Stimulated activated CD4-positive, alpha-beta T cell treated with anti-CD3 and anti-CD28 coated beads, Interleukin-12 subunit alpha, Interleukin-12 subunit beta, amount 100 ng/mL, for 48 hours (primary cell): ENCODE results near the gene TNIK.
"Not testable (repeated sequence)": the region's sequence is repeated elsewhere in the genome, so short reads cannot be mapped to it uniquely, and the experiment has no call there.

ENCODE experiments used
- DNase-seq, 3 donors: peaks; one replicate each; pipeline ENCODE4 v3.0.0-alpha.2; 2020; ENCODE audit warnings: low read depth in 2 of 3, low spot score in 1 of 3

Gene TNIK

DNA sequence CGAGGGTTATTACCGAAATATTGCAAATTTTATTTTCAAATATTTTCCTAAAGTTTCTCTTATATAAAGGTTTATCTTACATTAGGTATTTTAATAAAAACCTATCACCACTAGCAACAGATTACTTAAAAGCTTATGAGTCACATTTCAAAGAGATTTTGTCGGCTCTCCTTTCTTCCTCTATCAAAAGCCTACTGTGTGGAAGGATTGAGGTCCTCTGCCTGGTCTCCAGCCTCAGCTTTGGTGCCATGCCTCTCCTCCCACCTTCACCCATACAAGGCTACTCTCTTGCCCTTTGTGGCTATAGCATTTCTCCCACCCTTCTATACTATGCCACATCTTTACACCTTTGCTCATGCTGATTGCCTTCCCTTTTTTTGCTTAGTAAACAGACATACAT lies 199.3 kb downstream of the TNIK start:
- DNase-seq = no peak

DNA sequence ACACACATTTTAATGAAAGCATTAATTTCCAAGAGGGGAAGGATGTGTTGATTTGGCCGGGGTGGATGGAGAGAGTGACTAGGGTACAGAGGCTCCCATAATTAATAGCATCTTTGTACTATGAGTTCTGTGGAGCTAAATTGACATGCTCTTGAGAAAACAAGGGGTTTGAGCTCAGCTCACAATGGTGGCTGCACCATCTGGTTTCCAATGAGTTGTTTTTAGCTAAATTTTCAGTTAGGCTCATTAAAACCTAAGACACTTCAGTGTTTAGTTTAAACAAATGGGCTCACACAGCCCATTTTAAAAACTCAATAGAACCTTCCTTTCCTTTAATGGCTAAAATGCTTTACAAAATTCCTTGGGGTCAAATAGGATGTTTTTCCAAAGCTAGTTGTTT lies 199.7 kb downstream of the TNIK start:
- no peak for DNase-seq

DNA sequence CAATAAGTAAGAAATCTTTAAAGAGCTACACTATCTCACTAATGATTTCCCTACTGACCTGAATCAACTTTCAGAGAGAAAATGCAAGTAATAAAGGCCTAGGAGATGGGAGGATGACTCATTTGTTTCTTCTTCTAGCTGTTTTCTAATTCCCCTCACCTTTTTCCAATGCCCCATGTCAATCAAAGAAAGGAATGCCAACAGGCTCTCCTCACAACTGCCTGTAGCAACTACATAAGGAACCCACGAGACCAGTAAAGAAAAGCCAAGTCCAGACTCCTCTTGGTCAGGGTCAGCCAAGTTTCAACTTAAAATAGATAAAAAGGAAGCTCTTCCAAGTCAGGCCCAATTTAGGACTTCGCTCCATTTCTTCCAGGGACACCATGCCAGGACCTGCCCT lies 201.9 kb downstream of the TNIK start:
- no peak for DNase-seq

DNA sequence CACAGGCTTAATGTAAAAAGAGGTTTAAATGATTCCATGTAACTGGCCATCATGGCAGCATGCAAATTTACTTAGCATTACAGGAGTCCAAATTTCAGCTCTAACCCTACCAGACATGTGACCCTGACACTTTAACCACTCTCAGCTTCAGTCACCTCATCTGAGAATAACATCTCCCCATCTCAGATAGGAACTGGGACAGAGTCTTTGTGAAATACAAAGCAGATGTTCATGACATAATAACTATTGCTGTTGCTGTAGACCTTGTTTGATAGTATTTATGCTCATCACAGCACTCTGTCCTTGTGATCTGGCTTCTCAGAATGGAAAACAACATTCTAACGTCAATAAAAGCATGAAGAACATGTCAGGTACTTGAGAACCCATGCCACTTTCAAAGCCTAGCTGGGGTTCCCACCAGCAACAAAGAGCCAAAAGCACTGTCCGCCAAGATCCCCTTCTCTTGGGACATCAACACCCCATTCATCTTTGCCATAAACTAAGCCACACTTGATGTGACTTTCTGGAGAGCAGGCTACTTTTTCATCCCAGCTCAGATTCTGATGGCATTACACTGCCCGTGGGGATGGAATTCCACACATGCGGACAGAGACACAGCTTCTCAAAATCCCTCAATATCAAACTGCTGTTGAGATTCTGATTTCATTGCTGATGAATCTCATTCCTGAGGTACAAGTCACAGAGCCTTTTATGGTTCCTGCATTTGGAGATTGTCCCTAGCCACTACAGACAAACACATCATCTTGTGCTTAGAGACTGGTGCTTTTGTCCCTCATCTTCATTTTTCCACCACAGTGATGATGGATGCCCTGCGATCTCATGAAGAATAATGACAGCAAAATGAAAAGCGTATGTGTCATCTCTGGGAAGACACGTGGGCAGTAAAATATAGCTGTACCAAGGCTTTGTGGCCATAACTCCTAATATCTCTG lies 202.7 kb downstream of the TNIK start:
- DNase-seq = no peak

DNA sequence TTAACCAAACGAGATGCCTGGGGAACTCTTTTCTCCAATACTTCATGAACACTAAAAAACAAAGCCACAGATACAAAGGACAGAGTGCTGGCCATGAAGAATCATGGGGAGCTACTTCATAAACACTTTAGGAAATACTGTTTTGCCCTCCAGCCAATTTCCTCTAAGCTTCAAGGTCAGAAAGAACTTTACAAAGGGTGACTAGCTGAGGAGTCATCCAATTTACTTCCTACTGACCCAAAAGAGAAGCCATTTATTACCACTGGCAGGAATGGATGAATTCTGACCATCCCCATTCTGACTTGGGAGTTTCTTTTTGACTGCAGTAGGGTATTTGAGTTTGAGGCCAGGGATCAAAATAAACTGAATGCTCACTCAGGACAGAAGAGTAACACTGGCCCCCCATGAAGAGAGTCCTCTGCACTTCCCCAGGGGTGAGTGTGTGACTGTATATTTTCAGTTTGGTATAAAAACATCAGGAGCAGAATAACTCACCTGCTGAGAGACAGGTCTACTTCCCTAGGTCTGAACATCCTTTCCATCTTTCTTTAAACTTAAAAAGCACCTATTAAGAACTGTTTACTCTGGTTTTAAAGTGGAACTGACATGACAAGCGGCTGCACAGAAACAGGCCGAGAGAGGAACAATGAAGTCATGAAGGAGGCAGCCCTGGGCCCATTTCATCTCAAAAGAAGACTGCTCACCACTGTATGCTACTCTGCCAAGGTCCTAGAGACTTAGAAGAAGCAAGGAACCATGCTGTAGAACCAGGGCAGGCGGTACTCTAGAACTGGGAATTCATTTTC lies 203.6 kb downstream of the TNIK start:
- DNase-seq = no peak

DNA sequence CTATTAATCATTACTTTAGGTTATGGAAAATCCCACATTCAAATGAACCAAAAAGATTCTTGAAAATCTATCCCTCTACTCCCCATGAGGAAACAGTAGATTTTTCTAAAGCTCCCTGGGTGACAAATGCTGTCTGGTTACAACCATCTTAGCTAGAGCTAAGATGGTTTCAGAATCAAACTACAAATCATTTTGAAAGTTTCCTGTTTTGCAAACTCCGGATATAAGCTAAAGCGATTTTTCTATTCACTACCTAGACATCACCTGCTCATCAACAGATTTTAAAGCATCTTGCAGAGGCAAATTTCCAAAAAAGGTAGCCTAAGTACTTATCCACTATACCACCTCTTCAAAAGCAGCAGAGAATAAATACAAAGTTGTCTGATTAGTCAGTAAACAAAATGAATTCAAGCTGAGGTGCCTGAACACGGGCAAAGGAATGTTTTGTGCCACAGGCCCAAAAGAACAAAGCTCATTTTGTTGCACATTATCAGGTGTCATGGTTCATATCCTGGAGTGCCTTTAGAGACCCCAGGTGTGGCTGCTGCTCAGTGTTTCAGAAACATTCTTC lies 204.9 kb downstream of the TNIK start:
- DNase-seq = no peak

DNA sequence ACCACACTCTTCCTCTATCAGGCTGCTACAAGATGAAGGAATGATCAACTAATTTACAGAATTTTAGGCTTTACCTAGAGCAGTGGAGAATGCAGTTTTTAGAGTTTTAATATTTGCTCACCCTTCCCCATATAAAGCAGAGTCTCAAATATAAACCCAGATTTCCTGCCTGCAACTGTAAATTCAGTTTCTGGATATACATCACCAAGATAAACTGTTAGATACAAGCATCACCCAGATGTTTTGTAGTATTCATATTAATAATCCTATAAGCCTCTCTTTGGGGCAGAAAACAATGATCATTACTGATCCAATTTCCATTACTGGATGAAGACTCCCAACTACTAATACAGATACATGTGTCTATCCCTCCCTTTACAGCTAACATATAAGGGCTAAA lies 205.9 kb downstream of the TNIK start:
- DNase-seq = no peak

DNA sequence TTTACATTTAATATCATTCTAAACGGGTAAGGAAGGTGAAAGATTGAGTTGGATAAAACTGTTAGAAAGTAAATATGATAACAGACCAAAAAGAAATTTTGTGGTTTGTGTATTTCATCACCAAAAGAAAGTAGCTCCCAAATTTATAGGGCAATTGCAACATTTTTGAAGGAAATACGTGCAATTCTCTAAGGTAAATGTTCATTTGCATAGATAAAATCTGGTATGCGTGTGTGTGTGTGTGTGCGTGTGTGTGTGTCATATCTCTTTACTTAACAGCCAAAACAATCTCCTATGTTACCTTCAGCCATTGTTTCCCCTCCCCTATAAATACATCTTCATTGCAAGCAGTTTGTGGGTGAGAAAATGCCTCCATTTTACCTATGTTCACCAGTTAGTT lies 208.4 kb downstream of the TNIK start:
- no peak for DNase-seq

DNA sequence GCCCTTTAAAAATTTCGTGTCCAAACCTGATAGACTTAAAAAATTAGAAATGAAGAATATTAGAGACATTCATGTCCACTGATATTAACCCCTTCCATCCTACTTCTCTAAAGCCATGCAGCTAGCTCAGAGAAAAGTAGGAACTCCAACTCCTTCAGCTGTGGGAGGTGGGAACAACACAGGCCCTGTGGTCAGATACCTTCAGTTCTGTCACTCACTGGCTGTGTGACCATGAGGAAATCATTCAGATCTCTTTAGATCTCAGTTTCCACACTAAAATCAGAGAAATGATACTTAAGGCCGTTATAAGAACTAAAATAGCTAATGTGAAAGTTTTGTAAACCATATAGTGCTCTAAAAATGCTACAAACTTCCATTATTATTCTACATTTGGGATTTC lies 209.8 kb downstream of the TNIK start:
- no peak for DNase-seq

DNA sequence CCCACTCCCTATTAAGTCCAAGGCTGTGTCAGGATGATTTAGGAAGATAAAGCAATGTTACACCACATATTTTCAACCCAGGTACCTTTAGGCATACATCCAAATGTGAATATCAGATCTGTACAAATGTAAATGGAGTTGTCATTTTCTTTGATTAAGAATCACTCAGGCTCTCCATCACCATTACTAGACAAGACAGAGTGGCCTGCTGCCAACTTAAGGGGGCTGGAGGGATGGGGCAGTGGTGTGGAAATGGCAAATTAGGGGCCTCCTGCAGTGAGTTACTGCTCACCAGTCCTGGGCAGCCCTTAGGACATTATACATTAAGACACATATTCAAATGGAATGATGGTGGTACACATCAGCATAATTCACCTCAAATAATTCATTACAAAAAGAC lies 211.0 kb downstream of the TNIK start:
- no peak for DNase-seq

DNA sequence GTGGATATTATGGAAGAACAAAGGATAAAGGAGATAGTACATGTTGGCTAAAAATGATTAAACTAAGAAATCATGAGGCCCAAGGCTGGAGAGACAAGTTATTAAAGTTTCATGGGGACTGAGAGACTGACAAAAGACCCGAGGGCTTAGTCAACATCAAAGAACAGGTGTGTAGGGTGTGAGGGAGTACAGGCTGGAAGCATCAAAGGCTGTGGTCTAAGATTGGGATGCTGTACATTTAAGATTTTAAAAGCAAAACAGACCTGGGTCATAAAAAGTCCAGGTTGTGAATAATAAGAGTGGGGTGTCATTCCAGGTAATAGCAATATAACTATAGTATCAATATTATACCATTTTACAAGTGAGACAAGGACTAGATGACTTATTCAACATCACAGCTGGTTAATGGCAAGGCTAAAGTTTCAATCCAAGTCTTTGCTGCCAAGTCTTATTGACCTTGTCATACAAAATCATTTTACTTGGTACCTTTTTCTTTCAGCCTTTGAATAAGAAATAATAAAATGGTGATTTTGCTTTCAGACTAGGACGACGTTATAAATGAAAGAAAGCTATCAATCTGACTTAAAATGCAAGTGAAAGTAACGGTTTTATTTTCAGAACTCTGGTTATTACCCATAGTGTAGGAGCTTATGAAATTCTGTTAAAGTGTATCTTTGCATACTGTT lies 211.6 kb downstream of the TNIK start:
- DNase-seq = no peak

DNA sequence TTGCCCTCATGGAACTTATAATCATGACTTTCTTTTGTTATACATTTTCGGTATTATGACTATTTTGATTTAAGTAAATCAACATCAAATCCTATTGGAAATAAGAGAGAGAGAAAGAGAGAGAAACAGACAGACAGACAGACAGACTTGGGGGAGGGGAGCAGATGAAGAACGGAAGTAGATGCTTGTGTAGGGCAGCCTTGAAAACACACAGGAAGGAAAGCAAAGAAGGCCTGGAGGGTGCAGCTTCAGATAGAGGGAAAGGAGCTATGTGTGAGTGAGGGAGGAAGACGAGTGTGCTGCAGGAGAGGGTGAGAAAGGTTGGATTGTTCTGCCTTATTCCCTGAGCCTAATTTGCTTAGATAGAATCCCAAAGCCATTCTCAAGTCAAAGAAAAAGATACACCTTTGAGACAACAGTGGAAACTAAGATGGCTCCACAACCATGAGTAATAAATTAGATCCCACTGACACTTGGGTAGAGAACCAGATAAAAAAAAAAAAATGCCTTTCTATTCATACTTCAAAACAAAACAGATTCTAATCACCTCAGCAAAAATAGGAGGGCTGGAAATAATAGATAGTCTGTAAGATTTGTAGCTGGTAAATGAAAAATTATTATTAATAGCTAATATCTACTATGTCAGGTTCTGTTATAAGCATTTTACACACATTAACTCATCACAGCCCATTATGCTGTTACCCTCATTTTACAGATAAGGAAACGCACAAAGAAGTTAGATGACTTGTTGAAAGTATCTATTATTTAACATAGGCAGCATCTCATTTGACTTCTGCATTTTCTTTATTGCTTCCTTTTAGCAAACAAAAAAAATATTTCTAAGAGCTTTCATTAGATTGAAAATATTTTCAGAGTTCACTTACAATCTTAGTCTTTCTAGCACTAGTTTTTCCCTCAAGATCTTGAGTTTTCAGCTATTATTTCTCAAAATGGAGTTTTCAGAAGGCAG lies 214.1 kb downstream of the TNIK start:
- no peak for DNase-seq

DNA sequence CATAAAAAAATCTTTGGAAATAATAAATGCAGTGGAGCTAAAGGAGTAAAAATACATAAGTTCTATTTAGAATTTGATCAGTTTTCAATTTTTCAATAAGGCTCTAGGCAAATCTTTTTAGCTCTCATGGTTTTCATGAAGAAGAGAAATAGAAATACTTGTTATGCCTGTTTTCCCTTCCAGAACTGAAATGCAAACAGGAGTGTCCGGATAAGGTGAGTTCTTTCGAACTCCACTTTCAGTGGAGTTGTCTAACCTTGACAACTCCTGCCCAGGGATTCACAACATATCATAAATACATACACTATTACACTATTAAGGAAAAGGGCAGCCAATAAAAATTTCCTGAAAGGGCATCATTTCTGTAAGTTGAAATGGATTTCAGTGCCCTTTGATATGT lies 217.3 kb downstream of the TNIK start:
- DNase-seq = no peak

DNA sequence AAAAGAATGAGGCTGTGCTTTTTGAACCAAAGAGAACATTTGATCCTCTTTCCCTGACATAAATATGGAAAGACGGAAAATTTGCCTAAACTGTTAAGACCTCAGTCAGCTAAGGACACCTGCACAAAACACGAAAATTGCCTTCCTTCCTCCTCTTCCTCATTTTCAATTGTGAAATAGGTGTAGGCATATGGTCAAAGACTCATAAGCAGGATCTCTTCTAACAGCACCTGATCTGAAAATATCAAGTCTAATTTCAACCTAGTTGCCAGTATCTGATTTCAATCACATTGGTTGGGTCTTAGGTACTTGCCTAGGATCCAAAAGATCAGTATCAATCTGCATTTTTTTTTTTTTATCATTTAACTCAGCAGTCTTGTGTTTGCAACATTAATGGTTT lies 218.0 kb downstream of the TNIK start:
- DNase-seq = no peak

DNA sequence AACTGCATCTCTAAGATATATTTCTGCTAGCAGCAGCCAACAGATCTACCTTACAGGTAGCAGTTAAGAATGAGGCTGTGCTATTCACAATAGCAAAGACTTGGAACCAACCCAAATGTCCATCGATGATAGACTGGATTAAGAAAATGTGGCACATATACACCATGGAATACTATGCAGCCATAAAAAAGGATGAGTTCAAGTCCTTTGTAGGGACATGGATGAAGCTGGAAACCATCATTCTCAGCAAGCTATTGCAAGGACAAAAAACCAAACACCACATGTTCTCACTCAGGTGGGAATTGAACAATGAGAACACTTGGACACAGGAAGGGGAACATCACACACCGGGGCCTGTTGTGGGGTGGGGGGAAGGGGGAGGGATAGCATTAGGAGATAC lies 218.6 kb downstream of the TNIK start:
- DNase-seq = not testable (repeated sequence)

DNA sequence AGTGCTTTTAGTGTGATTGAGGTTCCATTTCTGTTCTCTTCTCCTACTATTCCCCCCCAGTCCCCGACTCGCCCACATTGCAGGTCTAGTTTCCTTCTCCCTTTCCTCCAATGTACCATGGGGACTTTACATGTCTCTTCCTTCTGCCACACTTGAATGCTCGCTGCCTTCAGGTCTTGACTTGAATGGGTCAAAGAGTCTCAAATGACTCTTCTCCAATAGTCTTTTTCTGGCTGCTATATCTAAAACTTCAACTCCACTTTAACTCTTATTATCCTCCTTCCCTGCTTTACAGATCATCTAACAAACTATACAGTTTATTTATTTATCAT lies 219.7 kb downstream of the TNIK start:
- no peak for DNase-seq

DNA sequence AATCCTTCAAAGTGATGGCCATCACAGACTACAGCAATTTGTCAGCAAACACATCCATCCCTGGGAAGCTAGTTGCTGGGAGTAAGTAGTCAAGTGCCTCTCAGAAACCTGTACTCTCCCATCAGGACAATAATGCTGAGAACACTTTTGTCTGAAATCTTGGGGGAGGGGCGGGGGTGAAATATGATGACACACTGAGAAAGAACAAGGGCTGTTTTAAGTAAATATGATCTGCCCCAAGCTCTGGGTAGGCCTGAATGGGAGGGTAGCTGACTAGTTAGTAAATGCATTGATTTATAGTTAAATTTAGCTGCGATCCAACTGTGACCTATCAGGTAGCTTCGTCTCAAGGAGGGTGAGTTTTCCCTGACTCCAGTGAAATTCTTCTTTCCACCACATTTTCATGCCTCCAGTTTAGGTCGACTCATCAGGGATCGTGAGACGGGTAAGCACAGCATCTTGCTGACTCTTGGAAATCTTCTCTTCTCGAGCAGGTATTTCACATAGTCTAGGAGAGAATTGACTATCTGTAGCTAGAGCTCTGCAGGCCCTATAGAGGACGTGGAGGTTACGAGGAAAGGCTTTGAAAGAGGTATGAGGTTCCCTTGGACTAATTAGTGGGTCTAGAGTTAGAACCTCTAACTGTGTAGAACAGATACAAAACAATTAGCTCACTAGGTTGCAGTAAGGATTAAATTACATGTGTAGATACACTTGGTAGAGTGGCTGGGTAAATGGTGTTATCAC lies 220.3 kb downstream of the TNIK start:
- DNase-seq = no peak

DNA sequence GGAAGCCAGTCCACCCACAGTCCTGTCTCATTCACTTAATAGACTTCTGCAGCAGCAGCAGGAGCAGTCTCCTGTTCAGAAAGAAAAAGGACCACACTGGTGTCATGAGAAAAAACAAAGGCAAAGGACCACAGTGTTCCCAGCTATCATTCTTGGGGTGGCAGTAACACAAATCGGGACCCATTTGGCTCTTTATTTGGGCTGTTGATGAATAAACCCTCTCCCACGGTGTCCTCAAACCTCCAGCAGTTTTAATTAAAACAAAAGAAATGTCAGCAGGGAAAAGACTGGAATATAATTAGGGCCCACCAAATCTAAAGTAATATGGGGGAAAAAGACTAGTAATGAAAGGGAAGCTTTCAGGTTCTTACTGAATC lies 223.2 kb downstream of the TNIK start:
- no peak for DNase-seq

DNA sequence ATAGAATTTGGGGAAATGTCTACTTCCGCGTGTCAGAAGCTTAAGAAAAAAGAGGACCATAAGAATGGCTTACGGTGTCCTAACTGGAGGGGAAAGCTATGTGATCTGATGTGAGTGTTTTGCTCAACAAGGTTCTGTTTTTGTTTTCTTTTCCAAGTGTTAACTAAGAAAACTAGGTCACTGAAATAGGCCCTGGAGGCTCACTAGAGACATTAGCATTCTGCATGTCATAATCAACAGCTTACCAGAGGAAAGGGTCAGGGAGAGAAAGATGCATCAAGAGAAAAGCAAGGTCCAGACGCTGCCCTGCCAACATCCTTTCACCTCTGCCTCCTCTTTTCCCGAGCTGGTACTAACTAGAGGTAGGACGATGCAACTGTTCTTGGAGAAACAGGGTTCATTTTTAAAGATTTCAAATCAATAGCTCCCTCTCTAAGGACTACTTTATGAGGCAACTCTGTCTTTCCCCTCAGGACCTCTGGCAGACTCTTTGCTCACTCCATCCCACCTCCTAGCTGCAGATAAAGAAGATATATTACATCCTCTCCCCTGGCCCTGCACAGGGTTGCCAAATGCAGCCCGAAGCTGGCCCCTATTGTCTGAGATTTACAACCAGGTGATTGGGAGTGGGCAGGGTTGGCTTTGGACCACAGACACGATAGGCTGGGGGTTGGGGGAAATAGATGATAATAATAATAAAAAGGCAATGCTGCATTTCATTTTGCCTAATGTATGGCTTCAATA lies 223.8 kb downstream of the TNIK start:
- no peak for DNase-seq
